Left renal pelvis (tissue), 4 donors: Measurements from ENCODE around the gene NNT. TPM values are rescaled to one million over a fixed set of nuclear protein-coding genes. Genes with fewer than 3 reads are reported as not detected.
"Not testable (repeated sequence)": the region's sequence is repeated elsewhere in the genome, so short reads cannot be mapped to it uniquely, and the experiment has no call there.

Experiments used
- DNase-seq, 4 donors: peaks; one replicate each; pipeline ENCODE4 v3.0.0-alpha.2; 2013; ENCODE audit warnings: low read depth in 4 of 4, low spot score in 3 of 4
- polyA plus RNA-seq, 4 donors: library from polyadenylated mRNA; unstranded; fragments of 120-200 nt; gene quantifications; one replicate each; pipeline ENCODE4 v1.2.1, GENCODE V29; 2013; ENCODE audit not compliant: insufficient read length in 4 of 4

NNT gene
- 100 to 1,000 TPM in 3 of 4 donors, 10 to 100 TPM in 1; 71.8 to 143 (median 114) TPM for polyA plus RNA-seq

DNA sequence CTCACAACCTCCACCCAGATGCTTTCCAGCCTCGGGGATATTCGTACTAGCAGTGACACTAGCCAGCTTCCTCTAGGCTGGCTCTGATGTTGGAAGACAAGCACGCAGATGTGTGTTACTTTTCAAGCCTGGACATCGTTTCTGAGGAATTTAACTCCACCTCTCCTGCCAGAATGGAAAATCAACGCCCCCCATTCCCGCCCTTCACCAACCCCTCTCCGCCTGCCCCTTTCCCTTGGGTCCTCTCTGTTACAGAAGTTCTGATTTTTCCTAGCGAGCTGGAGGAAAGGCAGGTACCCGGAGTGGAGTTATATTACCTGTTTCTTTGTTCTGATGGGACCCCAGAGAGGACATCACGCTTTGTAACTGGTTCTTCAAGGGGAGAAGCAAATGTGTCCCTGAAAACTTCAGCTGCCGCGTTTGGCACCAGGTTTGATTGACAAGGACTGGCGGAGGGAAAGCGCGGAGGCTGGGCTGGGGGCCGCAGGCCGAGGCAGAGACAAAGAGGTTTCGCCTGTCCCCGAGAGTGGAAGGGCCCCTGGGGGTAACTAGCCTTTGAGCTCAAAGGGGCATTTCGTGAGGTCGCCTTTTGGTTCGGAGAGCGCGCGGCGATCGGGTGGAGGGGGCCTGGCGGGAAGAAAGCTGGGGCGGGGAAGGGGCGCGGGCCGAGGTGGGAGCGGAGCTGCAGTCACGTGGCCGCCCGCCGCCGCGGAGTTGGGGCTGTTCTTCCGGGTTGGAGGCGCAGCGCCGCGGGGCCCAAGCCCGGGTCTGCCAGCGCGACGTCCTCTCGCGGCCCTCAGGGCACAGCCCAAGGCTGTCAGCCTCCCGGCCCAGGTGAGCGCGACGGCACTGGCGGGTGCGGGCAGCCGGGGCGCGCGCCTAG, at the start of gene NNT:
TSS of gene NNT (plus strand) at position 720 of the 883 bp plus-strand sequence. CDS start 6,016 bp downstream, outside the sequence.
- peak; percentile 37 to 51 (median 46) for DNase-seq

DNA sequence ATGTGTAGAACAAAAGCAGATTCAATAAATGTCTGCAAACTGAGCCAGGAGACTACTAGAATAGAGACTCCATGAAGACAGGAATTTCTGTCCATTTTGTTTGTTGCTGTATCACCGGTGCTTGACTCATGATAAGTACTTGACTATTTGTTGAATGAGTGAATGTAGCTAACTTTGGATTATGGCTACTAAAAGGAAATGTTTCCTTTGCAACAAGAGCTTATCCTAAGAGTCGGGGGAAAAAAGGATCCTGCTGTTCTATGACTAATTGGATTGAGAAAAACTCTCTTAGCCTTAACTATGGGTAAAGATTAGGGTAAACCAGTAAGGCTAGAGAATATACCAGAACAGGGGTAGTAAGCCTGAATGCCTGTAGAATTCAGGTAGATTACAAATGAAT, 49.6 kb upstream of the NNT start:
- DNase-seq = no peak

DNA sequence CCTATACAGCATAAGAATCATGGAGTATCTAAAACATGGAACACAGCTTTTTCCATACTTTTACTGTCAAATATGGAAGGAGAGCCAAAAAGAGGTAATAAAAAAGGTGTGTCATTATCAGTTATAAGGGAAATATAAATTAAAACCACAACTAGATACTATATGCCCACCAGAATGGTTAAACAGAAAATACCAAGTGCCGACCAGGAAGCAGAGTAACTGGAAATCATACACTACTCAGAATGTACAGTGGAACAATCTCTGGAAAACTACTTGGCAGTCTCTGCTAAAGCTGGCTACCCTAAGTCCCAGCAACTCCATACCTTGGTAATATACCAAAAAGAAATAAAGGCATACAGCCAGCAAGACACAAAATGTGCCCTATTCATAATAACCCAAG, 48.5 kb upstream of the NNT start:
- no peak for DNase-seq

DNA sequence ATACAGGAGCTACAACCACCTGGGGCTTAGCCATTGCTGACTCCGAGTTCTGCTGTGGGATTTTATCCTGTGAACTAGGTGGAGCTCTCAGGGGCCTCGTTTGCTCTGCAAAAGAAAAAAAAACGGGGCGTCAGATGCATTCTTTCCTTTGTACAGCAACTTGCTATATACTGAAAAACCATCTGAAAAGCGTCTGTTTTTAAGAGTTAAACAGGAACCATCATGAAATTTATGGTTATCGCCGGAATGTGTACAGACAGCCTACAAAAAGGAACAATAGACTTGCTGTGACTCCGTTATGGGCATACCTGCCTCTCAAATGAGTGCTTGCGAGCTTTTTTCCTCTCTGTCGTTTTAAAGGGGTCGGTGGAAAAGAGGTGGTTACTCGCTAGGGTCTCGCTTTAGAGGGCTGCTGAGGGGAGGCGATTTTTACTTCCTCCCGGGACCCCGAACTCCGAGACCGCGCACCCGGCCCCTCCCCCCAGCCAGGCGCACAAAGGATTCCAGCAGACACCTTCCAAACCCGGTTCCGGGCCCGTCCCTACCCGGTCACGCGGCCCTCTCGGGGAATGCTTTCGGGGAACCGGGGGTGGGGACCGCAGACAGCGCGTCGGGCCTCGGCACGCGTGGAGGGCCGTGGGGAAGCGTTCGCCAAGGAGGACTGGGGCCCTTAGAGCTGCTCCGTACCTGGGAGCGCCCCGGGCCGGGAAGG, 46.9 kb upstream of the NNT start:
- peak; percentile 41 to 53 (median 46) for DNase-seq

DNA sequence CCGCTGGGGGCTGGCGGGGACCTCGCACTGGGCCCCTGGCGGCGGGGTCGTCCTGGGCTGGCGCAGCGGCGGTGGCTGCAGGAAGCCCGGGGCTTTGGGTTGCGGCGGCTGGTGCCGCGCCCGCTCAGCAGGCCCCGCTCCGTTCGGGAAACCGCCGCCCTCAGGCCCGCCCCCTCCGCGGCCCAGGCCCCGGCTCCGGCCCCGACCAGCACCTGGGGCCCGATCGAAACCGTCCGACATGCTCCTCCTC, 46.4 kb upstream of the NNT start:
- not testable (repeated sequence) for DNase-seq

DNA sequence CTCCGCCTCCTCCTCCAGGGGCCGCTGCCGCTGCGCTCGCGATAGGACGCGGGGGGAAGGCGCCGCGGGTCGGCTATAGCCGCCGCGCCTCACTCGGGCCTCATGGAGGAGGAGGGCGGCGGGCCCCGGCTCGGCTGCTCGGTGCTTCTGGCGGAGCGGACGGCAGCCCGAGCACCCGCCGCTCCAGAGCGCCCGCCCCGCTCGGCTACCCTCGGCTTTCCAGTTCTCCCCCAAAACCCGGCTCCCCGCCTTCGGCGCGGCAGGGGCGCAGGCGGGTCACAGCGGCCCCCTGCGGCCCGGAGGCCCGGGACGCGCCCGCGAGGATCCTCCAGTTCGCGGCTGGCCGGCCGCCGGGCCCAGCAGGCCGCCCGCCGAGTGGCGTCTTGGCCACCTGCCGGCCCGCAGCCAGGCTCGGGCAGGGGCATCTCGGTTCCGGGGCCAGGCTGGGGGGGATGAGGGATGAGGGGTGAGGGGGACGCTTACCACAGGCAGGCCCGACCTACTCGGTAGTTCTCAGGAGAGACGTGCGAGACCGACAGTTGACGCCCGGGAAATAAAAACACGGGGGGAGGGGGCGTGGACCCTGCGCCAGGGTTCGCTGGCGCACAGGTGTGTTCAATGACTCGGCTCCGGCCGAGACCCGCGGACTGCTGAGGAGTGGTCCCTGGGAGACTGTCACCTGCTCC, 46.0 kb upstream of the NNT start, which contains the start of gene PAIP1:
TSS of gene PAIP1 (minus strand) at position 221 of the 686 bp plus-strand sequence. CDS start 231 bp downstream, outside the sequence.
- DNase-seq = peak; percentile 50 to 73 (median 73)

DNA sequence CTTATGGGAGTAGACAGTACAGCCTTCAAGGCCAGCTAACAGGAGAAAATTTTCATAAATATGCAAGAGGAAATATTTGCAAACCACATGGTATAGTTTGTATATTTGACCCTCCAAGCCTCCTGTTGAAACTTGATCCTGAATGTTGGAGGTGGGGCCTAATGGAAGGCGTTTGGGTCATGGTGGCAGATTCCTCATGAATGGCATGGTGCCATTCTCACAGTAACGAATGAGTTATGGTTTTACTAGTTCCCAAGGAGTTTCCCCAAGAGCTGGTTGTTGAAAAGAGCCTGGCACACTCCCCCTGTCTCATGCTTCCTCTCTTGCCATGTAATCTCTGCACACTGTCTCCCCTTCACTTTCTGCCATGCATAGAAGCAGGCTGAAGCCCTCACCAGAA, 42.9 kb upstream of the NNT start:
- DNase-seq = no peak

DNA sequence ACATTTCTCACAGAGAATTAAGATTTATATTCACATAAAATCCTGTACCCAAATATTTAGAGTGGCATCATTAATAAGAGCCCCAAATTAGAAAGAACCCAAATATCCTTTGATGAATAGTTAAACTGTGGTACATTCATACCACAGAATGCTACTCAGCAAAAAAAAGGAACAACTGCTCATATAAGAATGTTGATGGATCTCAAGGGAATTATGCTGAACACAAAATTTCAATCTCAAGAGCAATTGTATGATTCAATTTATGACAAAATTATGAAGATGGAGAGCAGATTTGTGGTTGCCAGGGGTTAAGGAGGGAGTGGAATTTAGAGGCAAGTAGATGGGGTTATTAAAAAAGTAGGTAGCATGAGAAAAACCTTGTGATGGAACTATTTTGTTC, 41.6 kb upstream of the NNT start:
- DNase-seq = no peak

DNA sequence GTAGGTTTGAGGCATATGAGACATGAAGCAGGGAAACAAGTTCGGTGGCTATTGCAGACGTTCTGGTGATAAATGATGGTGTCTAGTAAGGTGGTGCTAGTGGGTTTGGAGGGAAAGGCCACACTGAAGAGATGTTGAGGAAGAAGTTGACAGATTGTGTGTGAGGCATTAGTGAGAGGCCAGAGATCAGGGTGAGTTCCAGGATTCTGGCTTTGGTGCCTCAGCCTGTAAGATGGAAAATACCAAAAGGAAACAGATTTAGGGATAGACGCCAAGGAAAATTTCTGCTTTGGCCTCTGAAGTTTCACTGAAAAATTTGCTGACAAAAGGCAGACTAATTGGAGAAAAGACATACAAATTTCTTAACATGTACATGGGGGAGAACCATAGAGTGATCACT, 39.7 kb upstream of the NNT start:
- DNase-seq = no peak

DNA sequence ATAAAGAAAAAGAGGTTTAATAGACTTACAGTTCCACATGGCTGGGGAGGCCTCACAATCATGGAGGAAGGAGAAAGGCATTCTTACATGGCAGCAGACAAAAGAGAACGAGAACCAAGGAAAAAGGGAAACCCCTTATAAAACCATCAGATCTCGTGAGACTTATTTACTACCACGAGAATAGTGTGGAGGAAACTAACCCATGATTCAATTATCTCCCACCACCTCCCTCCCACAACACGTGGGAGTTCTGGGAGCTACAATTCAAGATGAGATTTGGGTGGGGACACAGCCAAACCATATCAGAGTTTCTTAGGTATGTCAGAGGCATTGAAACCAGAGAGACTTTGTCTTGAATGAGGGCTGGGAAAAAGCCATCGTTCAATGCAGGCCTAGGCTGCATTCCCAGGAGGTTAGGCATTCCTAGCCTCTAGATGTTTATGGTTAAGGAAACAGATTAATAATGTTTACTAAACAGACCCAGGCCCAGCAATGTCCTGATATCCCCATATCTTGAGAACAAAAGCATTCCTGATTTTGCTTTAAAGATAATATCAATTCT, 38.6 kb upstream of the NNT start:
- DNase-seq = no peak

DNA sequence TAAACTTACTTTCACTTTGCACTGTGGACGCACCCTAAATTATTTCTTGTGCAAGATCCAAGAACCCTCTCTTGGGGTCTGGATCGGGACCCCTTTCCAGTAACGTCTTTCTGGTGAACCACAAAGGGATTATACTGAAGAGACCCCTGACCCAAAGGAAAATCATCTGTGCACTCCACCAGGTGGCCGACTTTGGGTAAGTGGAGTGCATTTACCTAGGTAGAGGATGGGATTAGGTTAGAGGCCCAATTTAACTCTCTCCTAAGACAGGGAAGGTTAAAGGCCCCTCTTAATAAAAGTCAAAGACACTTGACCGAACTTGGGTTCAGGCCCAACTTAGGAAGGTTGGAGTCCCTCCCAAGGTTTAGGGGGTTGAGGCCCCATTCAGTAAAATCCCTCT, 37.9 kb upstream of the NNT start:
- DNase-seq = no peak

DNA sequence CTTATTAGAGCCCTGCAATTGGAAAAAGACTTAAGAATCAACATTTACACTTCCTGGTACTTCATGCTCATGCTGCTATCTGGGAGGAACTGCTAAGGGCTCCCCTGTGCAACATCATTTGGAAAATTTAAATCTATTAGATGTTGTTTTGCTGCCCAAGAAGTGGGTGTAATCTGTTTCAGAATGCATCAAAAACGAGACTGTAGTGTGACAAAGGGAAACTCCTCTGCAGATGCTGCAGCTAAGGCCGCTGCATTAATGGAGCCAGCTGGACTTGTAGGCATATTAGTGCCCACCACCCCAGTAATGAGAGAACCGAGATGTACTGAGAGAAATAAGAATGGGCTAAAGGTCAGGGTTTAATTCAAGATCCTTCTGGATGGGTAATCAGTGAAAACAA, 35.0 kb upstream of the NNT start:
- DNase-seq = no peak

DNA sequence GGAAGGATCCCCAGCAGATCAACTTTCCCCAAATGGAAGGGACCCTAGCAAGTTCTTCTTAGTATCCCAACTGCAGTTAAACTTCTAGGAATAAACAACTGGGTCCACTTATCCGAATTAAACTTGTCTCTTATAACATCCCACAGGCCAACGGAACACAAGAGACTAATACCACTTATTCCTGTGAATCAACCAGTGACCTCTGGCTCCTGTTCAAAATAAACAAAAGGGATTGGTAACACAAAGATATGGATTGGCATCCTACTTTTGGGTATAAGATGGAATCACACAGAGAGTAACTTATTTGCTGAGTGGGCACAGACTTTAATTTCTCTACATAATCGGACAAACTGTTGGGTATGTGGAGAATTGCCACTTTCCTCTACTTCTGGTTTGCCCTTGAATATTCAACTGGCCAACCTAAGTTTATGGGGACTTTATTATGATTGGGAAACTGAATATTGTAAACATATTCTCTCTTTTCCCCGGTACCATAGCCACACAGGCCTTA, 33.7 kb upstream of the NNT start:
- DNase-seq = no peak

DNA sequence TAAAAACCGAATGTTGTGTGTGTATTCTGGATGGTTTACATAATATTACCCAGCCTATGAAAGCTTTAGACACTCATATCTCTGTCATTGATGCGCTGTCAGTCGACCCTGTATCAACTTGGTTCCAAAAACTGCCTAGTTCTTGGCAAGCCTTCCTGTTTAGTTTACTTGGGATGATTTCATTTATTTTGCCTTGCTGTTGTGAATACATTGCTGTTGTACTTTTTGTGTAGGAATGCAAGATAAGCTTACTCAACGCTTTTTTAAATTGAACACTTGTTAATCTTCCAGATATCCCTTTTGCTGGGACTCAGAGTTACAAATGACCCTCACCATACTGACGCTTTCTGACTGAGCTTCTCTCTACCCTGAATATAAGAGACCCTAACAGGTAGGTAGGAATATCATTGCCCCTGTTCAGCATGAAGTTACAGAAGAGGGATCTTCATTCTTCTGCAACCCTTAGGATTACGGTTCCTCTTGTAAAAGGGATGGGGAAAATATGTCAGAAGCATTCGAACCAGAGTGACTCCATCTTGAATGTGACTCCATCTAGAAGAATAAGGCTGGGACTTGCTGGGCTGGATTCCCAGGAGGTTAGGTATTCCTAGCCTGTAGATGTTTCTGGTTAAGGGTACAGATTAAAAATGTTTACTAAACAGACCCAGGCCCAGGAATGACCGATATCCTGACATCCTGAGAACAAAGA, 32.4 kb upstream of the NNT start:
- no peak for DNase-seq

DNA sequence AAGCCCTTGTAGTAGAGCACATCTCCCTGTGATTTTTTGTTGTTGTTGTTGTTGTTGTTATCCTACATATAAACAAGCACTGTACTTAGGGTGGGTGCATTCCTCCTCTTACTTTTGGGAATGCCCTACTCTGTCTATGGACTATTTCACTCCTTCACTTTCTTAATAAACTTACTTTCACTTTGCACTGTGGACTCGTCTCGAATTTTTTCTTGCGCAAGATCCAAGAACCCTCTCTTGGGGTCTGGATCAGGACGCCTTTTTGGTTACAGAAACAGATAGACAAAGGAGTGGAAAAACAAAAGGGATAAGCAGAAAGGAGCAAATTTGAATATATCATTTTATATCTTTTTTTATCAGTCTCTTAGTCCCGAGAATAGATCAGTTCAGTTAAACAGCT, 31.7 kb upstream of the NNT start:
- DNase-seq = no peak

DNA sequence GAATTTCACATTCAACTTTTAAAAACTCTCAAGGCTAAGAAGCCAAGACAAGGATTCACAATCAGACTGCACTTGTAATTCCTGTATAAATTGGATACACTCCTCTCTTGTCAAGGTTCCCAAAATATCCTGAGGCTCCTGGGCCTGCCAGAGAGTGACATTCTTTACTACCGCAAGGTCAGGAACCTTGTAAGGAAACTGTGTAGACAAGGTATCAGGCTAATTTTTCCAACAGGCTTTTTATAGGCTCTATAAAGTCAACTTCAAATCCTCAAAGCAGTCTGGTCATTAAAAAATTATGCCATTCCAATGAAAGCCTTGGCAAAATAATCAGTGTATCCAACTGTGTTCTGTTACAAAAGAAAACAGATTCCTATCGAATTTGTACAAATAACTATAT, 30.6 kb upstream of the NNT start:
- DNase-seq = no peak

DNA sequence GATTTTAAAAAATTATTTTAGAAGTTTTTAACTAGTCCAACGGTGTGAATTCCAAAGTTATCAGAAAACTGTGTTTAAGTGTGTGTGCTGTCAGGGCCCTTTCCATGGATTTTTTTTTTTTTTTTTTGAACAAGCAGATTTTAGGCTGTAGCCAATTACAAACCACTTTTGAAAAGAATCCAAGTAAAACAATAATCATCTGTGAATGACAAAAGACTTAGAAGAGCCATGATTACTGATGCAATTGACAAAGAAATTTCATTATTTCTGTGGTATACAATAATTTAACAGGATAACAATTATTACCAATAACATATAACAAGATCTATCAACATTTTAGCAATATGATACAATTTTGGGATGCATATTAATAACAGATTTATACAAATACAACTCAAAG, 29.9 kb upstream of the NNT start:
- no peak for DNase-seq

DNA sequence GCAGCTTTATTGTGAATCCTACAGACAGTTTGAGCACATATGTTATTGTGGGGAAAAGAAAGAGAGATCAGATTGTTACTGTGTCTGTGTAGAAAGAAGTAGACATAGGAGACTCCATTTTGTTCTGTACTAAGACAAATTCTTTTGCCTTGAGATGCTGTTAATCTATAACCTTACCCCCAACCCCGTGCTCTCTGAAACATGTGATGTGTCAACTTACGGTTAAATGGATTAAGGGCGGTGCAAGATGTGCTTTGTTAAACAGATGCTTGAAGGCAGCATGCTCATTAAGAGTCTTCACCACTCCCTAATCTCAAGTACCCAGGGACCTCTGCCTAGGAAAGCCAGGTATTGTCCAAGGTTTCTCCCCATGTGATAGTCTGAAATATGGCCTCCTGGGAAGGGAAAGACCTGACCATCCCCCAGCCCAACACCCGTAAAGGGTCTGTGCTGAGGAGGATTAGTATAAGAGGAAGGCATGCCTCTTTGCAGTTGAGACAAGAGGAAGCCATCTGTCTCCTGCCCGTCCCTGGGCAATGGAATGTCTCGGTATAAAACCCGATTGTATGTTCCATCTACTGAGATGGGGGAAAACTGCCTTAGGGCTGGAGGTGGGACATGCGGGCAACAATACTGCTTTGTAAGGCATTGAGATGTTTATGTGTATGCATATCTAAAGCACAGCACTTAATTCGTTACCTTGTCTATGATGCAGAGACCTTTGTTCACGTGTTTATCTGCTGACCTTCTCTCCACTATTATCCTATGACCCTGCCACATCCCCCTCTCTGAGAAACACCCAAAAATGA, 22.4 kb upstream of the NNT start:
- not testable (repeated sequence) for DNase-seq

DNA sequence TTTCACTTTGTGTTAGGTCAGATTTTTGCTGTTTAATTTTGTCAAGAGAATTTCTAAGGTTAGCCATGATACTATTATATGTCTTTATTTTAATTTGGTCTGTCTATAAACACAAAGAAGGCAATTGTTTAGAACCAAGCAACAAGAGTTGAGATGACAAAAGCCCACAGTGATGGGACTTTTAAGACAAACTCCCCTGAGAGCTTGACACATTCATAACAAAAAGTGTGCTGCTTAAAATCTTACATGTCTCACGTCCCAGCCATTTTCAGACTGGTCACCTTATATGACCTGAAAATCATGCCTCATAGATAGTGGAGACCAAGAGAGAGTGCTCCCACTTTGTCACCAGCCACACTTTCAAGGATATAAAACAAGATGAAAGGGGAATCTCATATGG, 21.6 kb upstream of the NNT start:
- DNase-seq = no peak
